Measurements from ENCODE around the gene FIGNL2.
"Not testable (repeated sequence)": the region's sequence is repeated elsewhere in the genome, so short reads cannot be mapped to it uniquely, and the experiment has no call there.

Gene FIGNL2

GRCh38 chr12:51814311-51815088, 34.0 kb downstream of the FIGNL2 start:
- DNase-seq: peak in 1 of 2 experiments; percentile 86

GRCh38 chr12:51813931-51814310, 34.6 kb downstream of the FIGNL2 start:
- DNase-seq: no peak

GRCh38 chr12:51812871-51813270, 35.6 kb downstream of the FIGNL2 start:
- DNase-seq: no peak

GRCh38 chr12:51811203-51812202, 37.0 kb downstream of the FIGNL2 start:
- DNase-seq: no peak

GRCh38 chr12:51809193-51809592, 39.3 kb downstream of the FIGNL2 start:
- peak; percentile 88 to 90 for DNase-seq

DNA sequence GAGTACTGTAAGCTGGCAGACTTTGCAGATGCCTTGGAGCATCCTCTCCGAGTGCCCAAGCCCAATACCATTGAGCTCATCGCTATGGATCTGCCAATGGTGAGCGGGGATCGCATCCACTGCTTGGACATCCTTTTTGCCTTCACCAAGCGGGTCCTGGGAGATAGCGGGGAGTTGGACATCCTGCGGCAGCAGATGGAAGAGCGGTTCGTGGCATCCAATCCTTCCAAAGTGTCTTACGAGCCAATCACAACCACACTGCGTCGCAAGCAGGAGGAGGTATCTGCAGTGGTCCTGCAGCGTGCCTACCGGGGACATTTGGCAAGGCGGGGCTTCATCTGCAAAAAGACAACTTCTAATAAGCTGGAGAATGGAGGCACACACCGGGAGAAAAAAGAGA, 41.6 kb downstream of the FIGNL2 start:
- no peak for DNase-seq

DNA sequence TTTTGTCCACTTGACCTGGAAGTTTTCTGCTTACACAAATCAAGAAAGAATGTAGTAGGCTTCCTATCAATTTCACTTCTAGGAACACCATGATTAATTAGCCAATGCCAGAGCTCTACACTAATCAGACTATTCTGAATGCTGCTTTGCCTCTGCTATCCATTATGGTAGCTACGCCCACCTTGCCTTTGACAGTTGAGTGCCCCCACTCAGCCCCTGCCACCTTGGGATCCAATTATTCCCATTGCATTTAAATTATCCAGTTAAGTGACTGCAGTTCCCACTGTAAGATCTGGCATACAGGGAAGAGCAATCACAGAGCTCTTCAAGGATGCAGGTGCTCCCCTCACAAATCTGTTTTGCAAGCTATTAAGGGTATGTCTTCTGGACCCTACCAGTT, 47.5 kb downstream of the FIGNL2 start:
- no peak for DNase-seq

DNA sequence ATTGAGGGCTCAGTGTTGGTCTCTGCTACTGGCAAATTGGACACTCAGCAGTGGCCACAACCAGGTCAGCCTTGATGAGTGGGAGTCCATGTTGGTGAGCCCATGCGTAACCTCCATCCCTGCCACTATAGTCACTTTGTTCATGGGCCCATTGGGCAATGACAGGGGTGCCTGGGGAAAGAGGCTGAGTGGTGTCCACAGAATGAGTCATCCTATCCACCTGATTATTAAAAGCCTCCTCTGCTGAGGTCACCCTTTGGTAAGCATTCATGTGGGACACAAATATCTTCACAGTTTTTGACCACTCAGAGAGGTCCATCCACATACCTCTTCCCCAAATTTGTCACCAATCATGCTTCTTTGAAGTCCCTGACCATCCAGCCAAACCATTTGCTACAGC, 50.0 kb downstream of the FIGNL2 start:
- no peak for DNase-seq

DNA sequence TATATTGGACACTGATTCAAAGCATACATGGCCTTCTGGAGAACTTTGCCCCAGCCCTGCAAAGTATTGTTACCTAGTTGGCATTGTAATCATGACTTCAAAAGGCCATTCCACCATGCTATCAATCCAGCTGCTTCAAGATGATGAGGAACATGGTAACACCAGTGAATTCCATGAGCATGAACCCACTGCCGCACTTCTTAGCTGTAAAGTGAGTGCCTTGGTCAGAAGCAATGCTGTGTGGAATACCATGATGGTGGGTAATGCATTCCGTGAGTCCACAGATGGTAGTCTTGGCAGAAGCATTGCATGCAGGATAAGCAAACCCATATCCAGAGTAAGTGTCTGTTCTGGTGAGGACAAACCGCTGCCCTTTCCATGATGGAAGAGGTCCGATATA, 50.5 kb downstream of the FIGNL2 start:
- DNase-seq: not testable (repeated sequence)

DNA sequence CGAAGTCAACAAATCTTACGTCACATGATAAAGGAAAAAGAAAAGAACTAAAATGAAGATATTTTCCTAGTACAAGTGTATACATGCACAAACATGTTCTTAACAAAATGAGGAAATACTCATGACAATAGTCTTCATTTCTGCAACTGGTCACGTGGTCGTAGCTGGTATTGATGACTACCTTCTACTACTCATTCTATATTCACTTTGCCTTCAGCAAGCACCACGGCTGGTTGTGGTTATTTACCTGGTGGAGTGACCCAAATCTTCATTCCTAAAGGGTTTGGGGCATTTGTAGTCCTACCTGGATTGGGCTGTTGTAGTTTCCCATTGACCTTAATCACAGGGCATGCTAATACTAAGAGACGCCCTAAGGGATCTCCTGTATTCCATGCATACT, 51.2 kb downstream of the FIGNL2 start:
- DNase-seq: no peak

GRCh38 chr12:51793201-51793600, 55.3 kb downstream of the FIGNL2 start:
- no peak for DNase-seq

GRCh38 chr12:51792417-51792816, 56.1 kb downstream of the FIGNL2 start:
- no peak for DNase-seq

DNA sequence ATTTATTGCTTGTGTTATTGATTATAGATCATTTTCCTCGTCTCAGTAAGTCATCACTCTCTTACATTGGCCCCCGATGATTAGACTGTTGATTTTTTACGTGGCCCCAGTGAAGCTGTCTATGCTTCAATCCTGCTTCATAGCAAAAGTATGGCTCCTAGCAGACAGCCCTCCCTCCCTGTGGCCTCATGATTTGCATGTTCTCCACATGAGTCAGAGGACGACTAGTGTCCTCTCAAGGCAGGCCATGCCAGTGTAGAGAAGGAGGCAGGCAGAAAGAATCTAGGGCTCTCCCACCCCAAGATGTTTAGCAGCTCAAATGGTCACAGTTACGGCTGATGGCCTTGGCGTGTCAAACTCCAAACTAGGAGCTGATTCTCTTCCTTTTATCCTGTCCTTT, 59.6 kb downstream of the FIGNL2 start:
- DNase-seq: peak in 1 of 2 experiments; percentile 54

DNA sequence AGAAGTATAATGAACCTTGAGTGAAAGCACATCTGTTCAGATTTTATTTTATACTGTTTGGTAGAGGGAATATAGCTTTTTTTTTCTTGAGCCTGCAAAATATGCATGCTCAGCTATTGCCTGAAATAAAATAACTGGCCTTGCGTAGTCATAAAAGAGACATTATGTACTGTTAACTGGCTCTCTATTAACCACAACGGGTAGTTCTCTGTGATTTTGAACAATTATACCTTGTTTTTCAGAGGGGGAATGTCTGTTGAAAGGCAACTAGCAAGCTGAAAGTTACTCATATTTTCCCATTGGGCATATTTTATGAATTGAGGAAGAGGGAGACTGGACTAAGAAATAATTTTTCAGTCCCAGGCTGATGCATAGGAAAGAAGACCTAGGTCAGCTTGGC, 62.6 kb downstream of the FIGNL2 start:
- no peak for DNase-seq

DNA sequence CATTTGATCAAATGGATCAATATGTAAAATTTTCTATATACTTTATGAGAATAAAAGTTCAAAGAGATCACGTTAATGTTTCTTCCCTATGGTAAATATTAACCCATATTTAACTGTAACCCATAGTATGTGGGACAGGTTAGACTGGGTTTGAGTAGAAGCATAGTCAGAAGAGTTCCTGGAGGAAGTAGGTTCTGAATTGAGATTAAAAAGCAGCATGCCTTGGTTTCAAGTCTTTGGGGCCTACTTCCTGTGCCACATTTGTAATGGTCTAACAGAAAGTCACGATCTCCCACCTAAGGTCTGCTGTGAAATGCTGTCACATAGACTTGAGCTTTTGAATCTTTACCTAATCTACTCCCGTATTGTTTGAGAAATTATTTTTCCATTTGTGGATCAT, 63.8 kb downstream of the FIGNL2 start:
- DNase-seq: no peak

DNA sequence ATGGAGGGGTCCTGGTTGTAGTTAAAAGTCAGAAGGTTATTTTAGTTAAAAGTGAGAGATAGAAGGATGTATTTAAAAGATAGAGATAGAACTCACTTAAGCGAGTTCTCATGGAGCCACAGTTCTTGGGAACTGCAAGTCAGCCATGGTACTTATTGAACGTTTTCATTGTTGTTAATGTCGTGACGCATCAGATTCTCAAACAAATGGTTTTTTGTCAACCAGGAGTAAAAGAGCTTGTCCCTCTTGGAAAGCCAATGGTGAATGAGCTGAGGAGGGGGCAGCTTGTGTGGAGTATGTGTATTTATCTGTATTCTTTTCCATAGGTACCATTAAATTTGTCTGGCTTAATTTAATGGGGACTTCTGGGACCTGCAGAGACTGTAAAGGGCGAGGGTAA, 68.6 kb downstream of the FIGNL2 start:
- DNase-seq: no peak

DNA sequence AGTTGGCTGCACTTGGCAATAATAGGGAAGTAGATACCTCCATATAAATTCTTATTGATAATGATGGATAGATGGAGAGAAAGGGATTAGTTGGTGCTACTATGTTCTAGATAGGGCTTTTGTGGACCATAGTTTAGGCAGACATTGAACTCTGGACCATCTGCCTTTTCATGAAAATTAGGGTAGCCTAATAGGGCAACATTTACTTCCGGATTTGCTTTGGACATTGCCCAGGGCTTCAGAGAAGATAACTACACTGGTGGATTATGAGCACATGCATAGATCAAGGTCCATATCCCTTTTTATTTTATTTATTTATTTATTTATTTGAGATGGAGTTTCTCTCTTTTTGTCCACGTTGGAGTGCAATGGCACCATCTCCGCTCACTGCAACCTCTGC, 70.5 kb downstream of the FIGNL2 start:
- DNase-seq: no peak

GRCh38 chr12:51777457-51777856, 71.1 kb downstream of the FIGNL2 start:
- no peak for DNase-seq

- no peak for DNase-seq
Observed at GRCh38 chr12:51774933-51775332, 73.6 kb downstream of the FIGNL2 start.

GRCh38 chr12:51773145-51773869, 75.2 kb downstream of the FIGNL2 start:
- DNase-seq: no peak

- DNase-seq: no peak
Observed at GRCh38 chr12:51771008-51771407, 77.5 kb downstream of the FIGNL2 start.

Data from NCI-H526 (cell line).